HG03064 (cell line): ENCODE results near the gene DLX3.

Source experiments
- ATAC-seq: cut with Tn5 transposase; IDR thresholded peaks from one replicate; pipeline ENCODE4 v1.9.1; 2021; ENCODE audit warnings: low read depth; ENCODE audit not compliant: unreplicated experiment

DLX3 gene

GRCh38 chr17:50024808-50025207 is 29.8 kb upstream of the DLX3 start:
- no peak for ATAC-seq

- no peak for ATAC-seq
Observed at GRCh38 chr17:50023520-50023919, 28.5 kb upstream of the DLX3 start.

- ATAC-seq, result no peak
Observed at GRCh38 chr17:50022463-50023130, 27.6 kb upstream of the DLX3 start.

- no peak for ATAC-seq
Observed at GRCh38 chr17:50021681-50022370, 26.8 kb upstream of the DLX3 start.

GRCh38 chr17:50020841-50021599 is 26.0 kb upstream of the DLX3 start:
- no peak for ATAC-seq

- ATAC-seq, result no peak
Observed at GRCh38 chr17:50018909-50019308, 23.9 kb upstream of the DLX3 start.

GRCh38 chr17:50015146-50015545 is 20.1 kb upstream of the DLX3 start:
- ATAC-seq, result no peak

GRCh38 chr17:50014471-50015088 is 19.6 kb upstream of the DLX3 start:
- ATAC-seq, result no peak

GRCh38 chr17:50013079-50013478 is 18.1 kb upstream of the DLX3 start:
- no peak for ATAC-seq

GRCh38 chr17:50009282-50009681 is 14.3 kb upstream of the DLX3 start:
- no peak for ATAC-seq

GRCh38 chr17:50003911-50004310 is 8.9 kb upstream of the DLX3 start:
- ATAC-seq, result no peak

GRCh38 chr17:49998836-49999511 is 4.0 kb upstream of the DLX3 start:
- no peak for ATAC-seq

- no peak for ATAC-seq
Observed at GRCh38 chr17:49997773-49998703, 3.0 kb upstream of the DLX3 start.

GRCh38 chr17:49997301-49997650 is 2.3 kb upstream of the DLX3 start:
- no peak for ATAC-seq

- no peak for ATAC-seq
Observed at GRCh38 chr17:49996495-49997300, 1.7 kb upstream of the DLX3 start.

GRCh38 chr17:49996121-49996494 is 1.1 kb upstream of the DLX3 start:
- ATAC-seq, result no peak

GRCh38 chr17:49994085-49995054 is 654 bp downstream of the DLX3 start:
- ATAC-seq, result no peak
